Measurements from ENCODE around the gene PRKAR2B.

The PRKAR2B gene

GRCh38 chr7:107164092-107164491 lies 119.6 kb downstream of the PRKAR2B start:
- DNase-seq: no peak

- no peak for DNase-seq
These were observed 120.8 kb downstream of the PRKAR2B start for GRCh38 chr7:107165341-107165740.

- DNase-seq: no peak
These were observed 122.4 kb downstream of the PRKAR2B start for GRCh38 chr7:107166736-107167426.

GRCh38 chr7:107167483-107168232 lies 123.2 kb downstream of the PRKAR2B start:
- DNase-seq: peak; percentile 52 to 87

- peak; percentile 99 for DNase-seq
These were observed 124.0 kb downstream of the PRKAR2B start, which contains the start of gene HBP1 for GRCh38 chr7:107168233-107169119. HBP1 (plus strand) TSS chr7:107169003; CDS start chr7:107179894, 10,891 bp downstream.

- DNase-seq: peak; percentile 85 to 94
These were observed 124.9 kb downstream of the PRKAR2B start for GRCh38 chr7:107169120-107170050.

- DNase-seq: no peak
These were observed 125.8 kb downstream of the PRKAR2B start for GRCh38 chr7:107170051-107170915.

GRCh38 chr7:107171496-107171895 lies 127.0 kb downstream of the PRKAR2B start:
- no peak for DNase-seq

- DNase-seq: no peak
These were observed 127.9 kb downstream of the PRKAR2B start for GRCh38 chr7:107172276-107173032.

GRCh38 chr7:107173191-107173590 lies 128.7 kb downstream of the PRKAR2B start:
- DNase-seq: no peak

GRCh38 chr7:107173691-107174406 lies 129.3 kb downstream of the PRKAR2B start:
- DNase-seq: no peak

GRCh38 chr7:107179326-107180164 lies 135.0 kb downstream of the PRKAR2B start:
- peak in 1 of 2 experiments; percentile 34 for DNase-seq

GRCh38 chr7:107180378-107180777 lies 135.9 kb downstream of the PRKAR2B start:
- DNase-seq: peak in 1 of 2 experiments; percentile 63

GRCh38 chr7:107181172-107181571 lies 136.7 kb downstream of the PRKAR2B start:
- no peak for DNase-seq

- DNase-seq: no peak
These were observed 141.2 kb downstream of the PRKAR2B start for GRCh38 chr7:107185716-107186115.

GRCh38 chr7:107186240-107186639 lies 141.7 kb downstream of the PRKAR2B start:
- no peak for DNase-seq

- no peak for DNase-seq
These were observed 143.3 kb downstream of the PRKAR2B start for GRCh38 chr7:107187774-107188173.

GRCh38 chr7:107190090-107190489 lies 145.6 kb downstream of the PRKAR2B start:
- DNase-seq: no peak

Measured in SW 1271 (cell line).